A549 (cell line): ENCODE measurements around the gene MAPRE3. TPM values are rescaled to one million over a fixed set of nuclear protein-coding genes. Genes with fewer than 3 reads are reported as not detected.

ENCODE experiments used
- ATAC-seq, 2 experiments: fragments of 200-7000 bp in 1 of 2; fragments of >200 bp in 1 of 2; cut with Nextera tagmentation in 1 of 2; cut with Tn5 transposase in 1 of 2; 3 replicates each; pipeline versions ENCODE4 v1.8.0 to v1.9.1; 2018 to 2020; ENCODE audit warnings: mild to moderate bottlenecking in 1 of 2, moderate library complexity in 1 of 2
- CTCF ChIA-PET: fragments of 300-600 bp; sonication (Branson Sonifier 250); formaldehyde crosslinking; extraction: SDS; loops from one replicate; lab custom pipeline; 2021; ENCODE audit warnings: antibody characterized with exemption, inconsistent platforms; lab: Yijun Ruan, JAX
- POLR2A ChIA-PET: fragments of 350-600 bp; formaldehyde crosslinking; extraction: SDS; loops from one replicate; lab custom pipeline; 2021; ENCODE audit warnings: antibody characterized with exemption, inconsistent platforms; lab: Yijun Ruan, JAX
- DNase-seq, 2 experiments: peaks; one replicate each; pipeline versions ENCODE4 v3.0.0 to v3.0.0-alpha.2; 2011 to 2016; ENCODE audit warnings: low read depth in 1 of 2, low spot score in 1 of 2
- FAIRE-seq: peaks from 2 replicates; lab custom pipeline; 2011; peaks lifted over from hg19 to GRCh38; lab: Jason Lieb, UNC
- H3K27ac ChIP-seq, 2 experiments: fragments of >200 bp; sonication (Bioruptor Twin); formaldehyde crosslinking; 3 replicates each; pipeline ENCODE4 v1.5.1; 2016 to 2017
- H3K4me1 ChIP-seq: fragments of >200 bp; sonication (Bioruptor Twin); formaldehyde crosslinking; 3 replicates; pipeline ENCODE4 v1.6.1; 2016
- H3K4me2 ChIP-seq: fragments of >200 bp; sonication (Bioruptor Twin); formaldehyde crosslinking; 3 replicates; pipeline ENCODE4 v1.6.1; 2016
- H3K4me3 ChIP-seq: fragments of >200 bp; sonication (Bioruptor Twin); formaldehyde crosslinking; 3 replicates; pipeline ENCODE4 v1.5.1; 2016
- H3K9me3 ChIP-seq: fragments of >200 bp; sonication (Bioruptor Twin); formaldehyde crosslinking; 3 replicates; pipeline ENCODE4 v1.6.1; 2016
- BCL3 ChIP-seq: fragments of >200 bp; sonication (Bioruptor Twin); formaldehyde crosslinking; IDR thresholded peaks from 3 replicates; pipeline ENCODE4 v1.6.1; 2016
- CBX8 ChIP-seq: fragments of 200-600 bp; sonication (generic); IDR thresholded peaks from 2 replicates; pipeline ENCODE4 v1.6.1; 2016
- CHD2 ChIP-seq: fragments of 150-350 bp; IDR thresholded peaks from 2 replicates; pipeline ENCODE4 v1.6.1; 2014; ENCODE audit warnings: low read length; ENCODE audit not compliant: partially characterized antibody
- CHD4 ChIP-seq: fragments of 200-600 bp; sonication (generic); IDR thresholded peaks from 2 replicates; pipeline ENCODE4 v1.6.1; 2016; ENCODE audit warnings: antibody characterized with exemption, mild to moderate bottlenecking, borderline replicate concordance
- ELK1 ChIP-seq: fragments of 150-350 bp; IDR thresholded peaks from 2 replicates; pipeline ENCODE4 v1.6.1; 2014; ENCODE audit warnings: low read depth, mild to moderate bottlenecking, low read length
- FOSL2 ChIP-seq, 2 experiments: fragments of 450-650 bp in 1 of 2; fragments of >200 bp in 1 of 2; sonication (Bioruptor Twin) in 1 of 2; formaldehyde crosslinking; IDR thresholded peaks; 2 replicates each; pipeline versions ENCODE4 v1.5.0 to v1.6.1; 2016 to 2020; ENCODE audit warnings: mild to moderate bottlenecking in 1 of 2, moderate library complexity in 1 of 2
- FOXS1 ChIP-seq: fragments of 250-450 bp; sonication (Bioruptor Pico); IDR thresholded peaks from 2 replicates; pipeline ENCODE4 v1.5.0; 2020; ENCODE audit warnings: mild to moderate bottlenecking, moderate library complexity
- GATA3 ChIP-seq: IDR thresholded peaks from 2 replicates; pipeline ENCODE4 v1.6.1; 2012; ENCODE audit warnings: borderline replicate concordance
- HEYL ChIP-seq: fragments of 250-450 bp; sonication (Bioruptor Pico); IDR thresholded peaks from 2 replicates; pipeline ENCODE4 v1.8.0; 2021; ENCODE audit warnings: mild to moderate bottlenecking, moderate library complexity
- JUN ChIP-seq, 2 experiments: fragments of >200 bp; sonication (Bioruptor Twin); formaldehyde crosslinking; IDR thresholded peaks; 2 replicates in 1 of 2; 3 replicates in 1 of 2; pipeline ENCODE4 v1.6.1; 2016 to 2017
- KDM1A ChIP-seq: fragments of 200-600 bp; sonication (generic); IDR thresholded peaks from 2 replicates; pipeline ENCODE4 v1.6.1; 2016; ENCODE audit warnings: low read depth, mild to moderate bottlenecking
- KDM5A ChIP-seq: fragments of 200-600 bp; sonication (generic); IDR thresholded peaks from 2 replicates; pipeline ENCODE4 v1.6.1; 2016; ENCODE audit warnings: antibody characterized with exemption, mild to moderate bottlenecking
- MAFK ChIP-seq: fragments of 450-650 bp; IDR thresholded peaks from 2 replicates; pipeline ENCODE4 v1.6.1; 2014; ENCODE audit not compliant: partially characterized antibody
- MYC ChIP-seq: IDR thresholded peaks from 2 replicates; pipeline ENCODE4 v1.6.1; 2012; ENCODE audit warnings: mild to moderate bottlenecking, inconsistent platforms, low read length, improper control_type of control experiment, borderline replicate concordance
- NFE2L2 ChIP-seq: fragments of 150-350 bp; conservative IDR thresholded peaks from 2 replicates; pipeline ENCODE4 v1.6.1; 2014; ENCODE audit warnings: low read length
- NPAS2 ChIP-seq: fragments of 250-450 bp; sonication (Bioruptor Pico); IDR thresholded peaks from 2 replicates; pipeline ENCODE4 v1.8.0; 2022; ENCODE audit warnings: mild to moderate bottlenecking, moderate library complexity, borderline replicate concordance
- POLR2AphosphoS2 ChIP-seq: conservative IDR thresholded peaks from 2 replicates; pipeline ENCODE4 v1.6.1; 2012; ENCODE audit warnings: low read length, improper control_type of control experiment, inconsistent platforms
- RAD21 ChIP-seq, 2 experiments: fragments of >200 bp in 1 of 2; sonication (Bioruptor Twin) in 1 of 2; formaldehyde crosslinking in 1 of 2; IDR thresholded peaks in 1 of 2; conservative IDR thresholded peaks in 1 of 2; 2 replicates in 1 of 2; 3 replicates in 1 of 2; pipeline ENCODE4 v1.6.1; 2012 to 2018; ENCODE audit warnings: inconsistent platforms in 1 of 2
- RARB ChIP-seq: fragments of 250-450 bp; sonication (Bioruptor Pico); IDR thresholded peaks from 2 replicates; pipeline ENCODE4 v1.8.0; 2021; ENCODE audit warnings: mild to moderate bottlenecking, moderate library complexity
- REST ChIP-seq: fragments of 200-600 bp; sonication (generic); IDR thresholded peaks from 2 replicates; pipeline ENCODE4 v1.6.1; 2016; ENCODE audit warnings: antibody characterized with exemption, mild to moderate bottlenecking, moderate library complexity
- RFX5 ChIP-seq: fragments of 450-650 bp; IDR thresholded peaks from 2 replicates; pipeline ENCODE4 v1.7.1; 2014; ENCODE audit warnings: antibody characterized with exemption, mild to moderate bottlenecking, moderate library complexity
- RNF2 ChIP-seq: fragments of 200-600 bp; sonication (generic); IDR thresholded peaks from 2 replicates; pipeline ENCODE4 v1.6.1; 2016; ENCODE audit warnings: low read depth, mild to moderate bottlenecking, antibody characterized with exemption, moderate library complexity, borderline replicate concordance
- SREBF2 ChIP-seq: fragments of 450-650 bp; IDR thresholded peaks from 2 replicates; pipeline ENCODE4 v1.6.1; 2014; ENCODE audit warnings: mild to moderate bottlenecking, moderate library complexity
- ZC3H11A ChIP-seq: fragments of 450-650 bp; IDR thresholded peaks from 2 replicates; pipeline ENCODE4 v1.6.1; 2014; ENCODE audit warnings: antibody characterized with exemption, mild to moderate bottlenecking
- ZFP36 ChIP-seq: fragments of 450-650 bp; IDR thresholded peaks from 2 replicates; pipeline ENCODE4 v1.6.1; 2014; ENCODE audit warnings: borderline replicate concordance; ENCODE audit not compliant: partially characterized antibody
- WGBS: methylation state at CpG from one replicate; pipeline ENCODE4 v1.1.6; 2017; ENCODE audit errors: missing lambda C conversion rate; 5-methylcytosine and 5-hydroxymethylcytosine counted together
- polyA plus RNA-seq, 4 experiments: library from polyadenylated mRNA; depleted of rRNA in 3 of 4; stranded (reverse); fragments of >200 nt; fragmentation: RNase III in 1 of 4; extraction: RNeasy Plus Mini Kit Qiagen cat#74134 plus additional on column Dnase treatment in 1 of 4; gene quantifications; 2 replicates in 3 of 4; 3 replicates in 1 of 4; pipeline ENCODE4 v1.2.3, GENCODE V29; 2011 to 2017

Gene MAPRE3
- polyA plus RNA-seq, 2 of the 4 experiments (the other 2 are of a cell fraction), result 12.1 to 21.5 TPM

GRCh38 chr2:26952374-26952773, 18.1 kb upstream of the MAPRE3 start:
- DNase-seq, result no peak
- no peak for TF ChIP-seq NFE2L2
- TF ChIP-seq CHD2, result no peak
- TF ChIP-seq ZC3H11A, result no peak
- TF ChIP-seq CBX8, result no peak
- TF ChIP-seq ZFP36, result no peak
- TF ChIP-seq RARB (CRISPR knock-in tag), result no peak
- no peak for TF ChIP-seq NPAS2 (CRISPR knock-in tag)
- TF ChIP-seq CHD4, result no peak
- TF ChIP-seq KDM5A, result no peak
- no peak for TF ChIP-seq MYC
- no peak for TF ChIP-seq SREBF2
- TF ChIP-seq RNF2, result no peak
- no peak for TF ChIP-seq RFX5
- TF ChIP-seq FOXS1, result no peak
- no peak for TF ChIP-seq KDM1A
- Histone ChIP-seq H3K27ac (no peak overlapping the region), H3K4me2 (no peak overlapping the region), H3K4me1 (peaks cover 3% of the 10 kb centered on the region; the same call in 1 of the 3 replicates), H3K9me3 (no peaks in the 10 kb centered on the region), H3K4me3 (no peak overlapping the region)
- FAIRE-seq, result no peak
- WGBS, result 60% methylated on average over 4 of the region's 4 CpGs
- CTCF ChIA-PET, result interaction anchor here (4.8 to 34.5 kb wide), 4 partner anchors 9 to 101 kb away, joined by 52 to 758 read pairs (median 405); partner anchors contain the start of gene DPYSL5
- POLR2A ChIA-PET, result no interaction called here
- no peak; a peak in 2 of 6 replicates for ATAC-seq

- 73% methylated on average over 4 of the region's 4 CpGs for WGBS
- ATAC-seq (no peak), FAIRE-seq (no peak), DNase-seq (no peak)
- ChIA-PET POLR2A (no interaction called here), CTCF (interaction anchor here (1.2 to 34.5 kb wide), 6 partner anchors 12 to 131 kb away, joined by 4 to 758 read pairs (median 74); partner anchors contain the start of gene DPYSL5)
- Histone ChIP-seq H3K27ac (no peak overlapping the region), H3K9me3 (no peaks in the 10 kb centered on the region), H3K4me2 (no peak overlapping the region), H3K4me1 (no peaks in the 10 kb centered on the region), H3K4me3 (no peak overlapping the region)
- peak; percentile 59 for TF ChIP-seq MAFK
- TF ChIP-seq GATA3, result no peak
Measured at GRCh38 chr2:26954135-26954534, 16.3 kb upstream of the MAPRE3 start.

GRCh38 chr2:26957041-26957440, 13.4 kb upstream of the MAPRE3 start:
- CTCF ChIA-PET, result interaction anchor here (0.8 to 34.5 kb wide), 13 partner anchors 9 to 128 kb away, joined by 3 to 758 read pairs (median 5); partner anchors contain the start of genes AGBL5, DPYSL5, MAPRE3 and TMEM214
- TF ChIP-seq FOSL2 (IDR thresholded peaks at IDR 0.05), result no peak
- TF ChIP-seq FOSL2 (CRISPR knock-in tag; IDR thresholded peaks at IDR 0.05), result no peak
- TF ChIP-seq HEYL, result no peak
- no peak overlapping the region for H3K4me2 ChIP-seq
- WGBS, result 37% methylated on average over 3 of the region's 3 CpGs
- FAIRE-seq (no peak), ATAC-seq (no peak), DNase-seq (no peak)
- no peaks in the 10 kb centered on the region for H3K9me3 ChIP-seq
- no peak overlapping the region for H3K27ac ChIP-seq
- no peak overlapping the region for H3K4me3 ChIP-seq
- POLR2A ChIA-PET, result no interaction called here
- 0 out of 3 replicates have a peak, but pooled peaks cover 3% of the 10 kb centered on the region for H3K4me1 ChIP-seq

GRCh38 chr2:26957534-26957933, 12.9 kb upstream of the MAPRE3 start:
- CTCF ChIA-PET, result interaction anchor here (0.8 to 34.5 kb wide), 13 partner anchors 10 to 128 kb away, joined by 3 to 758 read pairs (median 5); partner anchors contain the start of genes AGBL5, DPYSL5, MAPRE3 and TMEM214
- TF ChIP-seq BCL3 (no peak), JUN (IDR thresholded peaks at IDR 0.05) (no peak), NPAS2 (CRISPR knock-in tag) (no peak), ELK1 (no peak), POLR2AphosphoS2 (no peak), CBX8 (no peak), REST (no peak), MAFK (no peak), RAD21 (conservative IDR thresholded peaks at IDR 0.05 in 1 of 2, IDR thresholded peaks at IDR 0.05 in 1 of 2) (no peak), KDM1A (no peak), RNF2 (no peak)

More at GRCh38 chr2:26957534-26957933, 12.9 kb upstream of the MAPRE3 start:
- Histone ChIP-seq H3K4me1 (0 out of 3 replicates have a peak, but pooled peaks cover 3% of the 10 kb centered on the region), H3K27ac (no peak overlapping the region), H3K4me2 (no peak overlapping the region), H3K9me3 (no peaks in the 10 kb centered on the region), H3K4me3 (no peak overlapping the region)
- DNase-seq, result no peak
- POLR2A ChIA-PET, result no interaction called here
- no peak for FAIRE-seq
- 83% methylated on average over 3 of the region's 3 CpGs for WGBS
- ATAC-seq, result no peak
